ENCODE results near the gene LMNB1.
A peak's percentile ranks its signal among the peaks of the same experiment; 100 is the strongest.
"Not testable (repeated sequence)": the region's sequence is repeated elsewhere in the genome, so short reads cannot be mapped to it uniquely, and the experiment has no call there.

LMNB1 gene

GRCh38 chr5:126776499-126777256 is at the start of gene LMNB1:
Gene LMNB1 (plus strand): TSS chr5:126777136. CDS start chr5:126777509, 373 bp downstream.
- peak within 1 kb of the TSS; percentile 98 for H3K4me3 ChIP-seq (ENCODE audit: low read depth, low read length)
- no peak for TF ChIP-seq CTCF (IDR thresholded peaks at IDR 0.05; ENCODE audit: borderline replicate concordance, insufficient read depth, low read depth, low read length)

- H3K4me3 ChIP-seq (ENCODE audit: low read depth, low read length) = no peak overlapping the region
- TF ChIP-seq CTCF (IDR thresholded peaks at IDR 0.05; ENCODE audit: borderline replicate concordance, insufficient read depth, low read depth, low read length) = no peak
Observed at GRCh38 chr5:126732716-126733115, 44.2 kb upstream of the LMNB1 start.

GRCh38 chr5:126734573-126734972 is 42.4 kb upstream of the LMNB1 start:
- H3K4me3 ChIP-seq (ENCODE audit: low read depth, low read length) = not testable (repeated sequence)

GRCh38 chr5:126736141-126736540 is 40.8 kb upstream of the LMNB1 start:
- H3K4me3 ChIP-seq (ENCODE audit: low read depth, low read length) = no peak overlapping the region
- TF ChIP-seq CTCF (IDR thresholded peaks at IDR 0.05; ENCODE audit: borderline replicate concordance, insufficient read depth, low read depth, low read length) = no peak

GRCh38 chr5:126741361-126741760 is 35.6 kb upstream of the LMNB1 start:
- H3K4me3 ChIP-seq (ENCODE audit: low read depth, low read length) = no peak overlapping the region
- TF ChIP-seq CTCF (IDR thresholded peaks at IDR 0.05; ENCODE audit: borderline replicate concordance, insufficient read depth, low read depth, low read length) = no peak

GRCh38 chr5:126742425-126742824 is 34.5 kb upstream of the LMNB1 start:
- no peak overlapping the region for H3K4me3 ChIP-seq (ENCODE audit: low read depth, low read length)
- no peak for TF ChIP-seq CTCF (IDR thresholded peaks at IDR 0.05; ENCODE audit: borderline replicate concordance, insufficient read depth, low read depth, low read length)

GRCh38 chr5:126744836-126745235 is 32.1 kb upstream of the LMNB1 start:
- no peak for TF ChIP-seq CTCF (IDR thresholded peaks at IDR 0.05; ENCODE audit: borderline replicate concordance, insufficient read depth, low read depth, low read length)
- H3K4me3 ChIP-seq (ENCODE audit: low read depth, low read length) = no peak overlapping the region

Measured in GM12875 (cell line).